Endothelial cell of hepatic sinusoid (primary cell): ENCODE data around the gene ARHGEF7.

Source experiments
- in situ Hi-C: cut with HindIII; loops from 2 replicates; pipeline ENCODE4 v1.10.0; 2017; ENCODE audit warnings: low sequenced_read_pairs

Gene ARHGEF7

GRCh38 chr13:111217641-111218040, 102.5 kb downstream of the ARHGEF7 start:
- in situ Hi-C loops, result no loop called here

GRCh38 chr13:111219280-111219679, 104.2 kb downstream of the ARHGEF7 start:
- in situ Hi-C loops, result no loop called here

GRCh38 chr13:111219950-111220349, 104.8 kb downstream of the ARHGEF7 start:
- in situ Hi-C loops, result no loop called here

GRCh38 chr13:111225166-111225565, 110.1 kb downstream of the ARHGEF7 start:
- in situ Hi-C loops, result no loop called here

- in situ Hi-C loops, result no loop called here
Observed at GRCh38 chr13:111225810-111226546, 110.9 kb downstream of the ARHGEF7 start.

- in situ Hi-C loops, result no loop called here
Observed at GRCh38 chr13:111227405-111227804, 112.3 kb downstream of the ARHGEF7 start.

GRCh38 chr13:111228262-111229144, 113.4 kb downstream of the ARHGEF7 start:
- in situ Hi-C loops, result no loop called here

- in situ Hi-C loops, result no loop called here
Observed at GRCh38 chr13:111230385-111230930, 115.3 kb downstream of the ARHGEF7 start.

GRCh38 chr13:111232191-111232590, 117.1 kb downstream of the ARHGEF7 start:
- in situ Hi-C loops, result no loop called here

GRCh38 chr13:111233080-111233479, 118.0 kb downstream of the ARHGEF7 start:
- in situ Hi-C loops, result no loop called here

GRCh38 chr13:111239764-111240670, 124.9 kb downstream of the ARHGEF7 start:
- in situ Hi-C loops, result no loop called here

GRCh38 chr13:111241006-111241755, 126.1 kb downstream of the ARHGEF7 start:
- in situ Hi-C loops, result no loop called here

- in situ Hi-C loops, result no loop called here
Observed at GRCh38 chr13:111241862-111242261, 126.8 kb downstream of the ARHGEF7 start.

GRCh38 chr13:111242585-111242984, 127.5 kb downstream of the ARHGEF7 start:
- in situ Hi-C loops, result no loop called here

GRCh38 chr13:111243981-111244380, 128.9 kb downstream of the ARHGEF7 start:
- in situ Hi-C loops, result no loop called here

GRCh38 chr13:111245576-111246384, 130.7 kb downstream of the ARHGEF7 start:
- in situ Hi-C loops, result no loop called here

- in situ Hi-C loops, result no loop called here
Observed at GRCh38 chr13:111247552-111247951, 132.4 kb downstream of the ARHGEF7 start.

GRCh38 chr13:111248822-111249221, 133.7 kb downstream of the ARHGEF7 start:
- in situ Hi-C loops, result no loop called here
